ENCODE results near the gene ZNRF3.

DNA sequence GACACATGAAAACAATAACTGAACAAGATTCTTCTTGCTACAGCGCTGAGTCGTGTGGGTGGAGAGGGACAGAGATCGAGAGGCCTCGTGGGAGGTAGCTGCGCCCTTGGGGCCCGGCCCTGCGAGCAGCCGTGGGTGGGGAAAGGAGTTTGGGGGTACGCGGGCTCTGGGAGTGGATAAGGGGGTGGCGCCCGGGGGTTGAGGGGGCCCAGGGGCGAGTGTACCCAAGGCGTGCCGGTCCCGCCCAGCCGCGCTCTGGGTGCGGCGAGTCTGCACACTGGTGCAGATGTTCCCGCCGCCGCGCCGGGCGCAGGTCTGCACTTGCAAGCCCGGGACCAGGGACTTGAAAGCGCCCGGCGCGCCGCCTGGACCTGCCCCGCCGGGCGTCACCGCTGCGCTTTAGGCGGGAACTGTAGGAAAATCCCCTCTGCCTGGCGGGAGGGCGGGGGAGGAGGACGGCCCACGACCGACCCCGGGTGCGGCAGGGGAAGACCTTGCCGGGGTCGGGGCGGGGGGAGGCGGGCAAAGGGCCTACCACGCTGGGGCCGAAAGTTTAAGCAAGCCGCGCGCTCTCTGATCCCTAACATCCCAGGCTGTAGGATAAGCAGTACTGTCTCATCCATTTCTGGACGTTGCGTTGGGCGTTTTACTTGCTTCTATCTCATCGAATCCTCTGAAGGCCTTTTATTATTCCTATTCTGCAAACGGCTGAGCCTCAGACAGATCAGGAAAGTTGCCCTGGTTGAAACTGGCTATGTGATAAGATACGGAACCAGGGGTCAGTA lies 188.1 kb downstream of the ZNRF3 start:
- TF ChIP-seq, protein P1, sequence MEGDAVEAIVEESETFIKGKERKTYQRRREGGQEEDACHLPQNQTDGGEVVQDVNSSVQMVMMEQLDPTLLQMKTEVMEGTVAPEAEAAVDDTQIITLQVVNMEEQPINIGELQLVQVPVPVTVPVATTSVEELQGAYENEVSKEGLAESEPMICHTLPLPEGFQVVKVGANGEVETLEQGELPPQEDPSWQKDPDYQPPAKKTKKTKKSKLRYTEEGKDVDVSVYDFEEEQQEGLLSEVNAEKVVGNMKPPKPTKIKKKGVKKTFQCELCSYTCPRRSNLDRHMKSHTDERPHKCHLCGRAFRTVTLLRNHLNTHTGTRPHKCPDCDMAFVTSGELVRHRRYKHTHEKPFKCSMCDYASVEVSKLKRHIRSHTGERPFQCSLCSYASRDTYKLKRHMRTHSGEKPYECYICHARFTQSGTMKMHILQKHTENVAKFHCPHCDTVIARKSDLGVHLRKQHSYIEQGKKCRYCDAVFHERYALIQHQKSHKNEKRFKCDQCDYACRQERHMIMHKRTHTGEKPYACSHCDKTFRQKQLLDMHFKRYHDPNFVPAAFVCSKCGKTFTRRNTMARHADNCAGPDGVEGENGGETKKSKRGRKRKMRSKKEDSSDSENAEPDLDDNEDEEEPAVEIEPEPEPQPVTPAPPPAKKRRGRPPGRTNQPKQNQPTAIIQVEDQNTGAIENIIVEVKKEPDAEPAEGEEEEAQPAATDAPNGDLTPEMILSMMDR (IDR thresholded peaks at IDR 0.05), result no peak
- no peak for TF ChIP-seq POLR2A (IDR thresholded peaks at IDR 0.05)
